ENCODE results near the gene CREBZF.
"Not testable (repeated sequence)": the region's sequence is repeated elsewhere in the genome, so short reads cannot be mapped to it uniquely, and the experiment has no call there.

CREBZF gene

GRCh38 chr11:85668157-85668556, 3.2 kb upstream of the CREBZF start:
- no peak for DNase-seq

DNA sequence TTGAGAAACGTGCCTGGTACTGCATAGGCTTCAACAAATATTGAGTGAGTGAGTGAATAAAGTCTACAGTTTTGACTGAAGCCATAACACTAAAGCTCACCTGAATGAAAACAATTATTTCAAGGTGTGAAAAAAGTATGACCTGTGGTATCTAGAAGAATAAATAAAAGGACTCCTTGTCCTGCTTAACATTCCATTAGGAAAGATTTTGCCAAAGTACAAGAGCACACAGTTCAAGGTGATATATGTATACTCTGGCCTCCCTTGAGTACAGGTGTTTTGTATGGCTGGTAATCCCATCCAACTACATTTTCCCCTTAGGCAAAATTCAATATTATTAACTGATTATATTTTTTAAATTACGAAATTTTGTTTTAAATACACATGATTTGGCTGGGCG, 1.8 kb upstream of the CREBZF start:
- DNase-seq, result no peak

- no peak for DNase-seq
These were observed 804 bp upstream of the CREBZF start for GRCh38 chr11:85665733-85666132.

DNA sequence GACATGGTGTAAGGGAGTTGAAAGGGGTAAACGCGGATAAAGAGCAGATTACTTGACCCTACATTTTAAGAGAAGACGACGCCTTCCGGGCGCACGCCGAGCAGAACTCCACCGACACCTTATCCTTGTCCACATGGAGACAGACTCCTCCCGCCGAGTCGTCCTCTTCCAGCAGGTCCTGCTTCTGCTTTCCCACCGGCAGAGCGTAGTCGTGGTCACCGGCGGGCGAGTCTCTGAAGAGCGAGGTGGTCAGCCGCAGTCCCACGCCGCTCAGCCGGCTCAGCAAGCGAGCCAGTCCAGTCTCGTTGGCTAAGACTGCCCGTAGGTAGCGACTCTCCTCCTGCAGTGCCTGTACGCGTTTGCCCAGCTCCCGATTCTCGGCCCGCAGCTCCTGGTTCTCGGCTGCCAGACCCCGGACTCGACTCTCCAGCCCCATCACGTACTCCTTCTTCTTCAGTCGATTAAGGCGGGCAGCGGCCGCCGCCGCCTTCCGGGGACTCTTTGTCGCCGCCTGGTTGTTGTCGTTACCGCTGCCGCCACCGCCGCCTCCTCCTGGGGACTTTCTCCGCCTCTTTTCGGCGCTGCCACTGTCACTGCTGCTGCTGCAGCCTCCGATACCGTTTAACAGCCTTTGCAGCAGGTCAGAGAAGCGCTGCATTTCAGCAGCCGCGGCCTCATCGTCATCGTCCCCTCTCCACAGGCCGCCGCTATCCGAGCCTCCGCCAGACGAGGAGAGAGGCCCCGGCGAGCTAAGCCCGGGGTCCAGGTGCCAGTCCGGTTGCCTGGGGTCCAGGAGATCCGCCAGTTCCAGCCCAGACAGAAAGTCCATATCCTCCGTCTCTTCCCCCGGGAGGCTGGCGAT, 945 bp downstream of the CREBZF start:
- DNase-seq, result peak; percentile 88

DNA sequence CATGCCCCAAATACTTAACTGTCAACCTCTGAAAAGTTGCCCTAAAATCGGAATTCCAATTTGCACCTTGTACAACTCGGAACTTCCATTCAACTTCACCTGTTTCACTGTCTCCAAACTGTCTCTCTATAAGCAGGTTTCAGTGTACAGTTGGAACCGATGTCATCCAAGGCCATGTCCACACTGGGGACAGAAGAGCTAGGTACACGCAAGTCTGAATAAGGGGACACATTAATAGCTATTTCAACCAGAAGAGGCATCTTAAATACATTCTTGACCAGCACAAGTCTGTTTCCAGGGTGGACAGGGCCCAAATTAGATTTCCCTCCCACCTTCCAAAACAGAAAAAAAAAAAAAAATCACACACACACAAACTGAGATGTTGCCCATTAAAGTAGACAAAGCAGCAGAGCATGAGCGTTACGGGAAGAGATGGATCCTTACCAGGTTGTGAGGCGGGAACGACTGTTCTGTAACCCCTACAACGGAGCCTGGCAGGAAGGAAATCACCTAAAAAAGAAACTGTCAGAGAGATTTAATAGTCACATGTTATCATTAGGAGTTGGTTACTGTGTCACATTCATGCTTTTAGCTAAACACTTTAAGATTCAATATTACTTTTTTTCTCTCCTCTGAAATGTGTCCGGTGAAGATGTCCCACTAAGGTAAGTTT, 1.7 kb downstream of the CREBZF start:
- DNase-seq, result no peak

DNA sequence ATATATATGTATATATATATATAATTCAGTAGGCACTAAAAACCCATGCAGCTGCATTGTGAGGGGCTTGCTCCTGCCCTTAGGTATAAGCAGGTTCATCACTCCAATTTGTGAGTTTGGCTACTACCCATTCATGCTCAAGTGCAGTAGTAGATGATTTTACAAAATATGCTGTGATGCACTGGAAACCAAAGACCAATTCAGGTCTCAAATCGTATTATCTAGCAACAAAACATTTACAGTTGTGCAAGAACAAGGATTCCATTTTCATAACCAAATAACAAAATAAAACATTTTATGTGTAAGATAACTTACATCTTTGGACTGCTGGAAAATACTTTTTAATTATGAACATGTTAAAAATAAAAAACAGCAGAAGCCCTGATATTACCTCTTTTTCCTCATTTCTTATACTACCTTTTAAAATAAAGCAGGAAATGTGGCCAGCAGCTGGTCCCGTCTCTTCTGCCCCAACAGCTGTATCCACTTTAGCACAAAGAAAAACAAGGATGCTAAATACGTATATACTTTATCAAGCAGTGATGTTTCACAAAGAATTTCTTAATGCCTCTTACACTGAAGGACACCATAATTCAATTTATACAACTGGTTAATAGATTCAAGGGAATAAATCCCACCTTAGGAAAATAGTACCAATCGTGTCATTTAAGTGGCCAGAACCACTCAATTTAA, 2.8 kb downstream of the CREBZF start:
- DNase-seq, result no peak

GRCh38 chr11:85658180-85658579, 6.7 kb downstream of the CREBZF start:
- no peak for DNase-seq

- DNase-seq, result no peak
These were observed 8.2 kb downstream of the CREBZF start for GRCh38 chr11:85656777-85657176.

- DNase-seq, result not testable (repeated sequence)
These were observed 10.6 kb downstream of the CREBZF start for GRCh38 chr11:85654343-85654742.

DNA sequence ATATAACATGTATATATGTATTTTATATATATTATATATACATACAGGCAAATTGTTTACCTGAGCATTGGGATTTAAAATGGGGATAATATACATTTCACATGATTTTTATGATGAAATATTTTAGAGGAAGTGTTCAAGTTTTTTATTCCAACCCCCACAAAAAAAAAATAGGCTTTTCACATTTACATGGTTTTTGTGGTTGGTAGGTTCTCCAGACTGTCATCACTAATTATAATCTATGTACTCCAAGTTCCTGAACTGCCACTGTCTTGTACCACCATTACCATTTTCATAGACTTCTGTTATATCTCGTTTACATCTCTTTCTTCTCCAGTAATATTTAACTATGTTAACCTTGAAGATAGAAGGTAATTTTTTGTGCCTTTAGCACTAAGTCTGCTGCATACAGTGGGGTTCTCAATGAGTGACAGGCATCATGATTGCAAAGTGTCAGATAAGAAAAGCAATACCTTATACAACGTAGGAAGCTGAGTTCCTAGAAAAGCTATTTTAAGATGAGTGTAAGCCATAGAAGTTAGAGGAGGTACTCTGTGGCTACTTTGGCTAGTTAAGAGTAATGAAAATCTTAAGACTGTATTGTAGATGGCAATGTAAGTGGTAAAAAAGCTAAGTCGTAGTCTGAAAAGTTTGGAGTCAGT, 12.0 kb downstream of the CREBZF start:
- no peak for DNase-seq

- no peak for DNase-seq
These were observed 13.8 kb downstream of the CREBZF start for GRCh38 chr11:85651118-85651517.

DNA sequence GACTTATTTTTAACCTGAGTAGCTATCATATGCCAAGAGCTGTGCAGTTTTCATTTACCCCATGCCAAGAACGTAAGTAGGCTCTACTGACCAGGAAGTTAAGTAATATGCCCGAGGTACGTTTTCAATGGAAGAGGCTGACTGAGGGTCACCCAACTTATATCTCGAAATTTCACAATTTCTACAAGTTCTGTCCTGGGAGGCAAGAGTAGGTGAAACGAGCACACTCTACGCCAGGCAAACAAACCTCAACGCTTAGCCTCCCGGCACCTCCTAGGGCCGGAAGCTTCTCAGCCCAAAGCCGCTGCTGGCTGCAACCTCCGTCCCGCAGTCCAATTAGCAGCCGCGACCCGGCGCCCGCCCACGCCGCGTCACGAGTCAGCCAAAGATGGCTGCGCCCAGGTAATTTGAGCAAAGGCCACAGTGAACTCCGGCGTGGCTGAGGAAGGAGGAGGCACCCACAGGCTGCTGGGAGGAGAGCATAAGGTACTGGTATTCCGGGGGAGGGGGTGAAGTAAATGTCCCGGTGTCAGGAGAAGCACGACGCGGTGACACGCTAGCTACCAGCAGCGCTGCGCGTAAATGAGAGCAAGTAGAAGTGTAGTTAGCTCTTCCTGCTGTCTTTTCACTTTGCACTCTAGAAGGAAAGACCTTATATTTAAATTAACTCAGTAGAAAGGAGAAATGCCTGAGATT, 17.2 kb downstream of the CREBZF start, which contains the start of gene TMEM126A:
Gene TMEM126A, plus strand, starts transcription at position 364 of the 696 bp plus-strand sequence. CDS start 2,289 bp downstream, outside the sequence.
- peak; percentile 95 for DNase-seq

GRCh38 chr11:85647078-85647477, 17.9 kb downstream of the CREBZF start:
- no peak for DNase-seq

DNA sequence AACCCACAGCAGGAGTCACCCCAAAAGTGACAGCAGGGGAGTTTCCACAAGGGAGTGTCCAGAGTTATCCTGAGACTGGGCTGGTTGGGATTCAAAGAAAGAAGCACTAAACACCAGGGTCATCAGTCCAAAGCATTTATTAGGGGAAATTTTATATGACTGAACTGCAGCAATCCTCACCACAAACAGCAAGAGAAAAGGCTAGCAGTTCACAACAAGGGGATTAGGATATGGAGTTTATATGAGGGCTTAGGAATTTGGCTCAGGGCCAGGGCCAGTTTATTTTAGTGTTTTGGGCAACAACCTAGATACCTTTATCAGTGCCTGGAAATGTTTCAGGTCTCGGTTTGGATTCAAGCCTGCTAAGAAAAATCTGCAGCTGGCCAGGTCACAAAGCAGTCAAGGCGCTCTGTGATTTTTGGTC, 21.7 kb downstream of the CREBZF start:
- DNase-seq, result no peak

DNA sequence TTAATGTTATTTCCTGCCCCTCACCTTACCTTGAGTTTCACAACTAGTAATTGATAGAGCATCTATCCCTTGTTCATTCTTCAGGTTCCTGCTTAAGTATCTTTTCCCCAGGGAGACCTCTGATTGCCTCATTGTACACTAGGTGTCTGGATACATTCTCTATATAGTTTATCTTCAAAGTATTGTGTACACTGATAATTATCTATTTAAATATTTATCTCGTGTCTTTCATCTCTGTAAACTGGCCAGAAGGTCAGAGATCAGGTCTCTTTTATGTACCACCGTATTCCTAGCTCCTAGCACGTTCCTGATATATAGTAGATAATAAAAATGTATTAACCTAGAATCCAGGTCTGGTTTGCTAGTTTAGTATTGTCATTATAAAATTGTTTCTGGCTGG, 30.2 kb downstream of the CREBZF start:
- no peak for DNase-seq

- no peak for DNase-seq
These were observed 36.1 kb downstream of the CREBZF start for GRCh38 chr11:85628771-85629341.

GRCh38 chr11:85627998-85628770, 36.7 kb downstream of the CREBZF start, which contains the start of gene TMEM126B:
TSS of gene TMEM126B (plus strand) at chr11:85628593. CDS start at chr11:85628608, 15 bp downstream.
- peak; percentile 99 for DNase-seq

GRCh38 chr11:85627332-85627997, 37.5 kb downstream of the CREBZF start, which contains the start of gene DLG2:
TSS of gene DLG2 (minus strand) at chr11:85627344.
- DNase-seq, result peak; percentile 40

DNA sequence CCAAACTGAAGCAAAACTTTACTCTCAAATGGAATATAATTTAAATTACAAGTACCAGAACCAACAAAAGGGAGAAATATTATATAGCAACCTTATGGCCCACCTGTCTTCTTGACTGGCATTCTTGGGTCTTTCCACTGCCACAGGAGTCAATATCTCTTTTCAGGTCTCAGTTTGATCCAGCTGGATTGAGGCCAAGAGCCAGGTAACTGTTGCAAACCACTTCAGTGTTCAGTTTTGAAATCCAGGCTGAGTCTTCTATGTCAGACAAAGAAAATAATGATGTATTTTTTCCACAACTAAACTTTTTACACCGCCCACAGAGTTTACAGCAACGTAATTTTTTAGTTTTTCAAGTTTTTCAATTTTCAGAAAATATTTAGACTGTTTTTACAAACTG, 38.4 kb downstream of the CREBZF start:
- DNase-seq, result no peak

GRCh38 chr11:85620256-85620655, 44.7 kb downstream of the CREBZF start:
- no peak for DNase-seq

Measured in femur (tissue), 1 donor.